ENCODE results near the gene PITPNM3. TPM values are rescaled to one million over a fixed set of nuclear protein-coding genes. Genes with fewer than 3 reads are reported as not detected.

Gene PITPNM3
- total and polyA plus RNA-seq, 2 of the 8 experiments (the other 6 are each of a cell fraction or from before 2014, with no cell fraction given), result 1.7 to 3.1 TPM

DNA sequence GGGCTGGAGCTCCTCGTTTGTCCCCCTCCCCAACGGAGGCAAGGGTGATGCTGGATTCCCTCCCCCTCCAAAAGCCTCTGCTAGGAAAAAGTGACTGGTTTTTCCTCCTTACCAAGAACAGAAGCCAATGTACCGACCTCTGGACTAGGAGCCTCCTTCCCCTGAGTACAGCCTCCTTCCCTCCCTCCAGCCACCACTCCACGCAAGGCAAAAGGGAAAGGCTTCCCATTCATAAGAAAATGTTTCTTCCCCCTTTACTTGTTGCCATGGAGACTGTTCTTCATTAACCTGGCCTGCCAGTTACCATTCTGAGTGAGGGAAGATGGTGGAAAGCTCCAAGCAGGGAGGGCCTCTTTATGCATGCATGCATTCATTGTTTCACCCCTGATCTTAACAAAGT, 116.4 kb downstream of the PITPNM3 start:
- Histone ChIP-seq H3K27me3 (replicated peaks in 1 of 4; ENCODE audit: control insufficient read depth in 3 of 4, extremely low read depth in 1 of 4, insufficient read depth in 3 of 4, low read length in 3 of 4) (no peaks in the 10 kb centered on the region), H2BK15ac (ENCODE audit: low read length) (no peak overlapping the region), H2BK20ac (ENCODE audit: low read length) (no peak overlapping the region), H3K36me3 (ENCODE audit: control insufficient read depth in 2 of 4, insufficient read depth in 4 of 4, low read length in 3 of 4) (no peaks in the 10 kb centered on the region; a peak in 1 of 8 replicates), H3K9ac (replicated peaks in 1 of 4; ENCODE audit: extremely low read depth in 1 of 4, low read depth in 3 of 4, low read length in 3 of 4) (peak overlapping the region in 1 of 4 experiments; percentile 24; a peak in 1 of 7 replicates), H3K18ac (ENCODE audit: extremely low read depth, low read length) (no peak overlapping the region), H3K27ac (ENCODE audit: low read depth, low read length) (no peak overlapping the region), H2BK120ac (replicated peaks; ENCODE audit: low read depth, low read length) (no peak overlapping the region), H2AK5ac (ENCODE audit: low read depth, low read length) (no peak overlapping the region), H3K9me3 (ENCODE audit: insufficient read depth in 2 of 2, low read depth in 1 of 2, low read length in 1 of 2) (no peaks in the 10 kb centered on the region), H3K23ac (ENCODE audit: insufficient read length) (no peak overlapping the region), H4K20me1 (replicated peaks in 1 of 2; ENCODE audit: control insufficient read depth in 1 of 2, insufficient read depth in 2 of 2, low read length in 2 of 2) (no peaks in the 10 kb centered on the region), H3K14ac (ENCODE audit: insufficient read length) (no peak overlapping the region), H3K79me1 (ENCODE audit: low read depth, low read length) (peaks cover 6% of the 10 kb centered on the region; the same call in 1 of the 2 replicates), H3K4me2 (ENCODE audit: insufficient read depth in 1 of 2, low read depth in 2 of 2, low read length in 2 of 2) (peak overlapping the region; percentile 29 to 61), H3K79me2 (ENCODE audit: control insufficient read depth in 1 of 2, insufficient read depth in 2 of 2, low read length in 2 of 2) (peaks cover under 1 to 6% of the 10 kb centered on the region in 2 experiments; a peak in 3 of 4 replicates), H3K4ac (replicated peaks; ENCODE audit: insufficient read length, low read depth, low read length) (no peak overlapping the region), H3K4me1 (replicated peaks in 1 of 4; ENCODE audit: control insufficient read depth in 3 of 4, insufficient read depth in 4 of 4, low read length in 3 of 4) (peaks cover 4 to 22% (median 7%) of the 10 kb centered on the region in 4 experiments), H2BK5ac (ENCODE audit: low read depth, low read length) (no peak overlapping the region), H3K56ac (replicated peaks; ENCODE audit: insufficient read length, low read depth, low read length) (no peak overlapping the region), H2BK12ac (ENCODE audit: low read depth, low read length) (0 out of 2 replicates have a peak overlapping the region, but pooled peaks have one; percentile 53), H4K5ac (ENCODE audit: insufficient read length, low read depth, low read length) (no peak overlapping the region), H4K8ac (ENCODE audit: extremely low read depth, insufficient read depth, low read length) (no peak overlapping the region), H3K23me2 (ENCODE audit: low read depth, low read length) (peaks cover 8% of the 10 kb centered on the region; the same call in 1 of the 2 replicates), H3K4me3 (ENCODE audit: extremely low read depth in 1 of 4, insufficient read depth in 2 of 4, low read depth in 3 of 4, low read length in 4 of 4) (no peak overlapping the region), H2AFZ (ENCODE audit: low read length) (peak overlapping the region; percentile 92; the same call in 1 of the 2 replicates), H4K91ac (replicated peaks; ENCODE audit: insufficient read length, low read length) (no peak overlapping the region)
- DNase-seq (ENCODE audit: low read depth in 1 of 2, low spot score in 2 of 2) (no peak), FAIRE-seq (peak; percentile 24)
- no peak for TF ChIP-seq NRF1 (IDR thresholded peaks at IDR 0.05; ENCODE audit: low read depth, low read length)
- TF ChIP-seq SIX5 (IDR thresholded peaks at IDR 0.05; ENCODE audit: low read depth, low read length), result no peak
- peak; percentile 32; the same call in 1 of the 2 replicates for TF ChIP-seq YY1 (IDR thresholded peaks at IDR 0.05; ENCODE audit: low read depth, low read length)
- peak; percentile 38 for TF ChIP-seq ASH2L (IDR thresholded peaks at IDR 0.05; ENCODE audit: low read length)
- no peak for TF ChIP-seq BACH1 (IDR thresholded peaks at IDR 0.05; ENCODE audit: low read length)
- 0 out of 2 replicates have a peak, but pooled peaks have one; percentile 42 for TF ChIP-seq CEBPB (IDR thresholded peaks at IDR 0.05; ENCODE audit: low read depth, low read length)
- TF ChIP-seq PHF8 (conservative IDR thresholded peaks at IDR 0.05; ENCODE audit: low read depth, low read length), result no peak
- TF ChIP-seq EGR1 (IDR thresholded peaks at IDR 0.05; ENCODE audit: borderline replicate concordance, low read depth, low read length), result no peak
- 33% methylated on average over 4 of the region's 4 CpGs; no CpG with 5 or more reads in 1 of the 2 experiments for WGBS, 2 experiments (ENCODE audit: extremely low coverage in 1 of 2, insufficient coverage in 1 of 2, insufficient read length in 1 of 2, insufficient replicate concordance in 2 of 2, low coverage in 1 of 2, low lambda C conversion rate in 2 of 2, missing lambda C conversion rate in 1 of 2)
- CTCF ChIA-PET (ENCODE audit: partially characterized antibody), result interaction anchor here (0.9 to 3.5 kb wide), 7 partner anchors 8 to 163 kb away, joined by 3 to 12 read pairs (median 3); no protein-coding TSS in a partner anchor
- POLR2A ChIA-PET (ENCODE audit: partially characterized antibody), result interaction anchor here (0.9 to 1.1 kb wide), 3 partner anchors 16 to 971 kb away, joined by 3 to 4 read pairs (median 3); partner anchors contain the start of gene DHX33
